ENCODE results near the gene PPP6R2. TPM values are rescaled to one million over a fixed set of nuclear protein-coding genes. Genes with fewer than 3 reads are reported as not detected.

PPP6R2 gene
- total RNA-seq, 6 experiments from 2014 or later: 41.9 to 47.0 (median 43.6) TPM

GRCh38 chr22:50301581-50301991 is 41.5 kb upstream of the PPP6R2 start:
- peaks cover 56% of the 10 kb centered on the region for H3K4me1 Mint-ChIP-seq (ENCODE audit: low read depth)
- no peak for TF ChIP-seq CTCF (IDR thresholded peaks at IDR 0.05)
- peak; percentile 46 for DNase-seq
- H3K27me3 Mint-ChIP-seq (ENCODE audit: insufficient read depth): peaks cover 5% of the 10 kb centered on the region
- peak overlapping the region; percentile 93 for H3K27ac Mint-ChIP-seq
- H3K36me3 Mint-ChIP-seq (ENCODE audit: low read depth): no peaks in the 10 kb centered on the region
- peak overlapping the region; percentile 65 for H3K4me3 Mint-ChIP-seq
- H3K9me3 Mint-ChIP-seq: no peaks in the 10 kb centered on the region

GRCh38 chr22:50302041-50302541 is 41.0 kb upstream of the PPP6R2 start:
- H3K4me1 Mint-ChIP-seq (ENCODE audit: low read depth): peaks cover 56% of the 10 kb centered on the region
- H3K4me3 Mint-ChIP-seq: peak overlapping the region; percentile 65

GRCh38 chr22:50302564-50302963 is 40.6 kb upstream of the PPP6R2 start:
- no peak for DNase-seq
- H3K4me1 Mint-ChIP-seq (ENCODE audit: low read depth): peaks cover 52% of the 10 kb centered on the region
- no peaks in the 10 kb centered on the region for H3K36me3 Mint-ChIP-seq (ENCODE audit: low read depth)
- H3K27ac Mint-ChIP-seq: peak overlapping the region; percentile 93
- H3K9me3 Mint-ChIP-seq: no peaks in the 10 kb centered on the region
- H3K4me3 Mint-ChIP-seq: peak overlapping the region; percentile 42
- H3K27me3 Mint-ChIP-seq (ENCODE audit: insufficient read depth): peaks cover 5% of the 10 kb centered on the region
- TF ChIP-seq CTCF (IDR thresholded peaks at IDR 0.05): no peak

More at GRCh38 chr22:50302041-50302541, 41.0 kb upstream of the PPP6R2 start:
- TF ChIP-seq CTCF (IDR thresholded peaks at IDR 0.05): no peak
- no peak for DNase-seq
- Mint-ChIP-seq H3K9me3 (no peaks in the 10 kb centered on the region), H3K27me3 (ENCODE audit: insufficient read depth) (peaks cover 5% of the 10 kb centered on the region), H3K27ac (peak overlapping the region; percentile 93), H3K36me3 (ENCODE audit: low read depth) (no peaks in the 10 kb centered on the region)

- peaks cover 49% of the 10 kb centered on the region for H3K4me1 Mint-ChIP-seq (ENCODE audit: low read depth)
- TF ChIP-seq CTCF (IDR thresholded peaks at IDR 0.05): no peak
- DNase-seq: no peak
- H3K27ac Mint-ChIP-seq: peak overlapping the region; percentile 93
- H3K36me3 Mint-ChIP-seq (ENCODE audit: low read depth): no peaks in the 10 kb centered on the region
- peaks cover 4% of the 10 kb centered on the region for H3K27me3 Mint-ChIP-seq (ENCODE audit: insufficient read depth)
- peak overlapping the region; percentile 92; the same call in 1 of the 2 replicates for H3K4me3 Mint-ChIP-seq
- H3K9me3 Mint-ChIP-seq: no peaks in the 10 kb centered on the region
Observed at GRCh38 chr22:50303515-50303847, 39.6 kb upstream of the PPP6R2 start.

GRCh38 chr22:50303848-50304527 is 39.1 kb upstream of the PPP6R2 start:
- Mint-ChIP-seq H3K9me3 (no peaks in the 10 kb centered on the region), H3K36me3 (ENCODE audit: low read depth) (no peaks in the 10 kb centered on the region), H3K27me3 (ENCODE audit: insufficient read depth) (peaks cover 4% of the 10 kb centered on the region), H3K4me3 (peak overlapping the region; percentile 92), H3K4me1 (ENCODE audit: low read depth) (peaks cover 54% of the 10 kb centered on the region), H3K27ac (peak overlapping the region; percentile 93)
- DNase-seq: peak; percentile 21
- peak; percentile 28; the same call in 1 of the 2 replicates for TF ChIP-seq CTCF (IDR thresholded peaks at IDR 0.05)
